ENCODE results near the gene RUNX2. TPM values are rescaled to one million over a fixed set of nuclear protein-coding genes. Genes with fewer than 3 reads are reported as not detected.

Gene RUNX2
- total and polyA plus RNA-seq, 2 of the 8 experiments (the other 6 are each of a cell fraction or from before 2014, with no cell fraction given), result 0.26 to 1.2 TPM

GRCh38 chr6:45608252-45608913 lies 280.3 kb downstream of the RUNX2 start:
- CTCF ChIA-PET (ENCODE audit: partially characterized antibody), result interaction anchor here (0.6 kb wide), 1 partner anchor 44 kb away, joined by 3 read pairs; no protein-coding TSS in a partner anchor
- TF ChIP-seq RAD21 (IDR thresholded peaks at IDR 0.05 in 1 of 2, conservative IDR thresholded peaks at IDR 0.05 in 1 of 2; ENCODE audit: low read depth in 2 of 2, low read length in 2 of 2) (peak in 1 of 2 experiments; percentile 20; a peak in 1 of 4 replicates), KDM4A (IDR thresholded peaks at IDR 0.05; ENCODE audit: low read depth, low read length, severe bottlenecking) (no peak)

More at GRCh38 chr6:45608252-45608913, 280.3 kb downstream of the RUNX2 start:
- no peak overlapping the region for H2BK120ac ChIP-seq (replicated peaks; ENCODE audit: low read depth, low read length)
- no peaks in the 10 kb centered on the region for H3K79me1 ChIP-seq (ENCODE audit: low read depth, low read length)
- no peaks in the 10 kb centered on the region for H3K9me3 ChIP-seq (ENCODE audit: insufficient read depth in 2 of 2, low read depth in 1 of 2, low read length in 1 of 2)
- no peaks in the 10 kb centered on the region; the same call in 1 of the 2 replicates for H3K23me2 ChIP-seq (ENCODE audit: low read depth, low read length)
- no peaks in the 10 kb centered on the region for H3K27me3 ChIP-seq (replicated peaks in 1 of 4; ENCODE audit: control insufficient read depth in 3 of 4, extremely low read depth in 1 of 4, insufficient read depth in 3 of 4, low read length in 3 of 4)
- H2AFZ ChIP-seq (ENCODE audit: low read length), result no peak overlapping the region
- H3K18ac ChIP-seq (ENCODE audit: extremely low read depth, low read length), result no peak overlapping the region
- H4K8ac ChIP-seq (ENCODE audit: extremely low read depth, insufficient read depth, low read length), result no peak overlapping the region
- H2BK12ac ChIP-seq (ENCODE audit: low read depth, low read length), result no peak overlapping the region
- H3K14ac ChIP-seq (ENCODE audit: insufficient read length), result no peak overlapping the region
- H4K20me1 ChIP-seq (replicated peaks in 1 of 2; ENCODE audit: control insufficient read depth in 1 of 2, insufficient read depth in 2 of 2, low read length in 2 of 2), result no peaks in the 10 kb centered on the region
- no peak overlapping the region for H2BK20ac ChIP-seq (ENCODE audit: low read length)
- WGBS, 2 experiments (ENCODE audit: extremely low coverage in 1 of 2, insufficient coverage in 1 of 2, insufficient read length in 1 of 2, insufficient replicate concordance in 2 of 2, low coverage in 1 of 2, low lambda C conversion rate in 2 of 2, missing lambda C conversion rate in 1 of 2), result 99% methylated on average over 10 of the region's 10 CpGs; no CpG with 5 or more reads in 1 of the 2 experiments
- no peak overlapping the region for H2AK5ac ChIP-seq (ENCODE audit: low read depth, low read length)
- FAIRE-seq (no peak), DNase-seq (ENCODE audit: low read depth in 1 of 2, low spot score in 2 of 2) (no peak)
- H3K79me2 ChIP-seq (ENCODE audit: control insufficient read depth in 1 of 2, insufficient read depth in 2 of 2, low read length in 2 of 2), result no peaks in the 10 kb centered on the region
- no peak overlapping the region for H4K91ac ChIP-seq (replicated peaks; ENCODE audit: insufficient read length, low read length)
- POLR2A ChIA-PET (ENCODE audit: partially characterized antibody), result no interaction called here
- H3K4me1 ChIP-seq (replicated peaks in 1 of 4; ENCODE audit: control insufficient read depth in 3 of 4, insufficient read depth in 4 of 4, low read length in 3 of 4), result 0 out of 7 replicates have a peak, but pooled peaks cover 0 to 1% (median 0%) of the 10 kb centered on the region in 4 experiments
- H2BK5ac ChIP-seq (ENCODE audit: low read depth, low read length), result no peak overlapping the region
- H3K56ac ChIP-seq (replicated peaks; ENCODE audit: insufficient read length, low read depth, low read length), result no peak overlapping the region
- no peak overlapping the region for H3K27ac ChIP-seq (ENCODE audit: low read depth, low read length)
- H3K23ac ChIP-seq (ENCODE audit: insufficient read length), result no peak overlapping the region
- H2BK15ac ChIP-seq (ENCODE audit: low read length), result no peak overlapping the region
- H3K4me3 ChIP-seq (ENCODE audit: extremely low read depth in 1 of 4, insufficient read depth in 2 of 4, low read depth in 3 of 4, low read length in 4 of 4), result no peak overlapping the region
- H3K36me3 ChIP-seq (ENCODE audit: control insufficient read depth in 2 of 4, insufficient read depth in 4 of 4, low read length in 3 of 4), result no peaks in the 10 kb centered on the region
- no peak overlapping the region for H3K4ac ChIP-seq (replicated peaks; ENCODE audit: insufficient read length, low read depth, low read length)
- H4K5ac ChIP-seq (ENCODE audit: insufficient read length, low read depth, low read length), result no peak overlapping the region
- no peak overlapping the region for H3K4me2 ChIP-seq (ENCODE audit: insufficient read depth in 1 of 2, low read depth in 2 of 2, low read length in 2 of 2)
- no peak overlapping the region for H3K9ac ChIP-seq (replicated peaks in 1 of 4; ENCODE audit: extremely low read depth in 1 of 4, low read depth in 3 of 4, low read length in 3 of 4)

All from H1 (cell line).